ENCODE measurements around the gene ATG9B. TPM values are rescaled to one million over a fixed set of nuclear protein-coding genes. Genes with fewer than 3 reads are reported as not detected.

Gene ATG9B
- polyA plus RNA-seq, 1 experiment: 0.06 TPM

GRCh38 chr7:151069841-151070573 is 45.7 kb upstream of the ATG9B start:
- Histone ChIP-seq H3K4me3 (ENCODE audit: low read depth, low read length) (no peak overlapping the region), H3K27ac (ENCODE audit: low read depth, low read length) (no peak overlapping the region), H3K27me3 (ENCODE audit: control insufficient read depth, insufficient read depth, low read length) (no peaks in the 10 kb centered on the region), H3K9me3 (ENCODE audit: control insufficient read depth, insufficient read depth, low read length) (no peaks in the 10 kb centered on the region; the same call in 1 of the 2 replicates)
- POLR2A ChIA-PET: no interaction called here
- no peak for TF ChIP-seq CTCF (IDR thresholded peaks at IDR 0.05; ENCODE audit: low read depth, low read length)
- DNase-seq (ENCODE audit: low read depth, low spot score): no peak
- CTCF ChIA-PET: interaction anchor here (0.6 kb wide), 1 partner anchor 96 kb away, joined by 3 read pairs; no protein-coding TSS in a partner anchor

GRCh38 chr7:151068069-151068773 is 43.9 kb upstream of the ATG9B start:
- no peak for DNase-seq (ENCODE audit: low read depth, low spot score)
- CTCF ChIA-PET: interaction anchor here (0.8 kb wide), 1 partner anchor 56 kb away, joined by 3 read pairs; no protein-coding TSS in a partner anchor

GRCh38 chr7:151066273-151066974 is 42.1 kb upstream of the ATG9B start:
- no peak for DNase-seq (ENCODE audit: low read depth, low spot score)
- ChIA-PET CTCF (interaction anchor here (1.1 kb wide), 1 partner anchor 44 kb away, joined by 3 read pairs; no protein-coding TSS in a partner anchor), POLR2A (no interaction called here)
- Histone ChIP-seq H3K27ac (ENCODE audit: low read depth, low read length) (no peak overlapping the region), H3K27me3 (ENCODE audit: control insufficient read depth, insufficient read depth, low read length) (no peaks in the 10 kb centered on the region), H3K4me3 (ENCODE audit: low read depth, low read length) (no peak overlapping the region), H3K9me3 (ENCODE audit: control insufficient read depth, insufficient read depth, low read length) (no peaks in the 10 kb centered on the region; the same call in 1 of the 2 replicates)
- no peak for TF ChIP-seq CTCF (IDR thresholded peaks at IDR 0.05; ENCODE audit: low read depth, low read length)

More at GRCh38 chr7:151068069-151068773, 43.9 kb upstream of the ATG9B start:
- Histone ChIP-seq H3K27ac (ENCODE audit: low read depth, low read length) (peak overlapping the region; percentile 31), H3K27me3 (ENCODE audit: control insufficient read depth, insufficient read depth, low read length) (no peaks in the 10 kb centered on the region), H3K9me3 (ENCODE audit: control insufficient read depth, insufficient read depth, low read length) (no peaks in the 10 kb centered on the region; the same call in 1 of the 2 replicates), H3K4me3 (ENCODE audit: low read depth, low read length) (no peak overlapping the region)
- POLR2A ChIA-PET: interaction anchor here (0.7 to 1.4 kb wide), 2 partner anchors 12 to 21 kb away, joined by 3 to 6 read pairs; partner anchors contain the start of gene FASTK
- TF ChIP-seq CTCF (IDR thresholded peaks at IDR 0.05; ENCODE audit: low read depth, low read length): no peak

- Histone ChIP-seq H3K9me3 (ENCODE audit: control insufficient read depth, insufficient read depth, low read length) (no peaks in the 10 kb centered on the region; the same call in 1 of the 2 replicates), H3K27ac (ENCODE audit: low read depth, low read length) (no peak overlapping the region), H3K27me3 (ENCODE audit: control insufficient read depth, insufficient read depth, low read length) (no peaks in the 10 kb centered on the region), H3K4me3 (ENCODE audit: low read depth, low read length) (no peak overlapping the region)
- POLR2A ChIA-PET: no interaction called here
- no peak for DNase-seq (ENCODE audit: low read depth, low spot score)
- CTCF ChIA-PET: interaction anchor here (0.6 kb wide), 1 partner anchor 41 kb away, joined by 3 read pairs; the partner anchor contains the start of gene ATG9B
- no peak for TF ChIP-seq CTCF (IDR thresholded peaks at IDR 0.05; ENCODE audit: low read depth, low read length)
Measured at GRCh38 chr7:151065516-151065915, 41.2 kb upstream of the ATG9B start.

All from AG04450 (cell line).